T-helper 17 cell (primary cell): ENCODE results near the gene VDR. TPM values are rescaled to one million over a fixed set of nuclear protein-coding genes. Genes with fewer than 3 reads are reported as not detected.

Experiments used
- ATAC-seq: fragments of 150-1000 bp; cut with Tn5 transposase; 2 replicates; pipeline ENCODE4 v1.10.0; 2021; ENCODE audit warnings: mild to moderate bottlenecking, moderate library complexity
- DNase-seq, 3 donors: peaks; one replicate each; pipeline versions ENCODE4 v3.0.0 to v3.0.0-alpha.2; 2020 to 2021
- H3K9me3 ChIP-seq: one replicate; pipeline ENCODE4 v1.7.0; 2013; ENCODE audit warnings: low read length, mild to moderate bottlenecking; ENCODE audit not compliant: control insufficient read depth, poor library complexity, severe bottlenecking
- H3K27ac Mint-ChIP-seq: one replicate; pipeline ENCODE4 v1.8.0; 2022; ENCODE audit warnings: mild to moderate bottlenecking, moderate library complexity, mixed read lengths
- H3K27me3 Mint-ChIP-seq: one replicate; pipeline ENCODE4 v1.8.0; 2022; ENCODE audit warnings: mixed read lengths
- H3K36me3 Mint-ChIP-seq: one replicate; pipeline ENCODE4 v1.8.0; 2022; ENCODE audit warnings: low read depth, mixed read lengths
- H3K4me1 Mint-ChIP-seq: one replicate; pipeline ENCODE4 v1.8.0; 2022; ENCODE audit warnings: mild to moderate bottlenecking, mixed read lengths
- H3K4me3 Mint-ChIP-seq: one replicate; pipeline ENCODE4 v1.8.0; 2022; ENCODE audit warnings: mild to moderate bottlenecking, moderate library complexity, mixed read lengths
- total RNA-seq, 4 donors: library from RNA in 2 of 4; stranded (reverse) in 2 of 4; gene quantifications; one replicate each; pipeline ENCODE4 v1.2.3 and lab custom pipeline; 2022 to 2026

The VDR gene
- total RNA-seq, 2 donors from 2014 or later, result 1.8 to 4.5 TPM

DNA sequence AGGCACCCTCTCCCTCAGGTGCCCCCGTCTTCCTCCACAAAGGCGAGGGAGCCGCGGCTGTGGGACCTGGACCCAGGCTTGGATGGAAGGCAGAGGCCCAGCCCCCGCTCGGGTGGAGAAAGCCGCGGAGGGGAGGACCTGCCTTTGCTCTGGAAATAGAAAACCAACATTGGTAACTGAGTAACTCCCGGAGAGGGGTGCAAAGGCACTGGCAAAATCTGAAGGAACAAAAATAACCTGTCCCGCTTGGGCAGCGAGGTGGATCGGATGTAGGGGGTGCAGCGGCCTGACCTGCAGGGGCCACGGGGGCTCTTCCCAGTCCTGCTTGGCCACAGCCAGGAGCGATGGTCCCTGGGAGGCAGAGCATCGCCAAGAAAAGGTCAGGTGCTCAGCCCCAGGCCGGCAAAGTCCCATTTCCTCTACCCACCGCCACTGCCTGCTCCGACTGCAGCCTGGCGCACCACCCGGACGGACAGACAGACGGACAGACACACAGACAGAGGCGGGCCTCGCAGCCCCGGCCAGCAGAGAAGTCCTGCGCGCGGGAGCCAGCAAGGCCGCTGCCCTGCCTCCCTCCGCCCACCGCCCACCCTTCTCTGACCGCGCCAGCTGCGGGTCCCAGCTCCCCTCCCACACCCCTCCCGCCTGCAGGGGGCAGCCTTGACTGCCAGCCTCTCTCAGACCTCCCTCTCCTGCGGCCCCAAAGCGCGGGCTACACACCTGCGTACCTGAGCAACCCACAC is 37.2 kb upstream of the VDR start:
- H3K9me3 ChIP-seq, result no peaks in the 10 kb centered on the region
- H3K27ac Mint-ChIP-seq, result no peak overlapping the region
- peaks cover 25% of the 10 kb centered on the region for H3K27me3 Mint-ChIP-seq
- H3K4me3 Mint-ChIP-seq, result no peak overlapping the region
- DNase-seq (peak in 2 of 3 donors; percentile 32 to 41), ATAC-seq (no peak)
- peaks cover 6% of the 10 kb centered on the region for H3K36me3 Mint-ChIP-seq
- peaks cover 9% of the 10 kb centered on the region for H3K4me1 Mint-ChIP-seq

- Mint-ChIP-seq H3K36me3 (peaks cover 6% of the 10 kb centered on the region), H3K27ac (no peak overlapping the region), H3K4me3 (no peak overlapping the region), H3K27me3 (peaks cover 25% of the 10 kb centered on the region), H3K4me1 (peaks cover 9% of the 10 kb centered on the region)
- no peaks in the 10 kb centered on the region for H3K9me3 ChIP-seq
- ATAC-seq, result no peak
- no peak for DNase-seq
These were observed 36.6 kb upstream of the VDR start for GRCh38 chr12:47941475-47941780.

GRCh38 chr12:47940773-47941474 is 36.1 kb upstream of the VDR start:
- H3K9me3 ChIP-seq, result no peaks in the 10 kb centered on the region
- Mint-ChIP-seq H3K4me1 (peaks cover 9% of the 10 kb centered on the region), H3K27ac (no peak overlapping the region), H3K36me3 (peaks cover 6% of the 10 kb centered on the region), H3K27me3 (peaks cover 25% of the 10 kb centered on the region), H3K4me3 (no peak overlapping the region)
- no peak for DNase-seq
- ATAC-seq, result no peak

DNA sequence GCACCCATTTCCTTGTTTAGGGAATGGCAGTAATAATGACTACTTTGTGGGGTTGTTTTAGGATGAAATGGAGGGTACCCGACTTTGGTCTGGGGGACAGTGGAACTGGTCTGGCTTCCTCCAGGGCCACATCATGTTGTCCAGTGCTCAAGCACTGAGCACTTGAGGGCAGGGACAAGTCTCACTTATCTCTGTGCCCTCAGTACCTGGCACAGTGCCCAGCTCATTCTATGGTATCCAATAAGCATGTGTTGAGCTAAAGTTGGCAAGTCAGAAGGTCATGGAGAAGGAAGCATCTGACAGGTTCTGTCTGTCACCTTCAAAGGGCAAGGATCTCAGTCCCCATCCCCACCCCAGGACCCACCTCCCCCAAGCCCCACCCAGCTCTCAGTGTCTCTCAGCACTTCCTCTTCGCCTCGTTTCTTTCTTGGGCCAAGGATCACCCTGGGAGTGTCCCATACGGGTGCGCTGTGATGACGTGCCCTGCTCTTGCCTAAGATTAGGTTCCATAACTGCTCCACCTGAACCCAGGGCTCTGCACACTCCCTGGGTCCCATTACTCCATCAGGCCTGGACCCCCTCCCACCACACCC is 34.3 kb upstream of the VDR start:
- DNase-seq (no peak), ATAC-seq (no peak)
- Mint-ChIP-seq H3K4me1 (peaks cover 11% of the 10 kb centered on the region), H3K27ac (no peak overlapping the region), H3K36me3 (peaks cover 6% of the 10 kb centered on the region), H3K27me3 (peaks cover 25% of the 10 kb centered on the region), H3K4me3 (no peak overlapping the region)
- no peaks in the 10 kb centered on the region for H3K9me3 ChIP-seq

GRCh38 chr12:47938594-47938993 is 33.8 kb upstream of the VDR start:
- no peak overlapping the region for H3K4me3 Mint-ChIP-seq

DNA sequence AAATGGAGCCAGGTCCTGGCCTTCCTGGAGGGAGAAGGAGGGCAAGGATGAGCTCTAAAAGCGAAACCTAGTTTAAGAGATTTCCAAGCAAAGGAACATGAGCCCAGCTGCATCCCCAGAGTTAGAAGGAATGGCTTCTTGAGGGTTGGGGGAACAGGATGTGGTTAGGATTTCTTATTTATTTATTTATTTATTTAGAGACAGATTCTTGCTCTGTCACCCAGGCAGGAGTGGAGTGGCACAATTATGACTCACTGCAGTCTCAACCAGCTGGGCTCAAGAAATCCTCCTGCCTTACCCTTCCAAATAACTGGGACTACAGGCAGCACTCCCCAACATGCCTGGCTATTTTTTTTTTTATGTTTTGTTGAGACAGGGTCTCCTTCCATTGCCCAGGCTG is 33.3 kb upstream of the VDR start:
- peaks cover 11% of the 10 kb centered on the region for H3K4me1 Mint-ChIP-seq
- DNase-seq, result no peak

More at GRCh38 chr12:47938594-47938993, 33.8 kb upstream of the VDR start:
- no peak for ATAC-seq
- no peaks in the 10 kb centered on the region for H3K9me3 ChIP-seq
- Mint-ChIP-seq H3K36me3 (peaks cover 6% of the 10 kb centered on the region), H3K4me1 (peaks cover 11% of the 10 kb centered on the region), H3K27ac (no peak overlapping the region), H3K27me3 (peaks cover 23% of the 10 kb centered on the region)
- DNase-seq, result no peak

GRCh38 chr12:47935184-47935583 is 30.4 kb upstream of the VDR start:
- H3K9me3 ChIP-seq, result no peaks in the 10 kb centered on the region
- peaks cover 9% of the 10 kb centered on the region for H3K36me3 Mint-ChIP-seq
- peaks cover 16% of the 10 kb centered on the region for H3K27me3 Mint-ChIP-seq
- H3K27ac Mint-ChIP-seq, result no peak overlapping the region
- DNase-seq, result no peak
- ATAC-seq, result no peak
- no peak overlapping the region for H3K4me3 Mint-ChIP-seq
- peaks cover 7% of the 10 kb centered on the region for H3K4me1 Mint-ChIP-seq

More for the DNA sequence above, 33.3 kb upstream of the VDR start:
- peaks cover 6% of the 10 kb centered on the region for H3K36me3 Mint-ChIP-seq
- ATAC-seq, result no peak
- no peaks in the 10 kb centered on the region for H3K9me3 ChIP-seq
- no peak overlapping the region for H3K4me3 Mint-ChIP-seq
- peaks cover 18% of the 10 kb centered on the region for H3K27me3 Mint-ChIP-seq
- H3K27ac Mint-ChIP-seq, result no peak overlapping the region

- ATAC-seq, result no peak
- H3K27ac Mint-ChIP-seq, result no peak overlapping the region
These were observed 26.4 kb upstream of the VDR start for GRCh38 chr12:47931187-47931586.

DNA sequence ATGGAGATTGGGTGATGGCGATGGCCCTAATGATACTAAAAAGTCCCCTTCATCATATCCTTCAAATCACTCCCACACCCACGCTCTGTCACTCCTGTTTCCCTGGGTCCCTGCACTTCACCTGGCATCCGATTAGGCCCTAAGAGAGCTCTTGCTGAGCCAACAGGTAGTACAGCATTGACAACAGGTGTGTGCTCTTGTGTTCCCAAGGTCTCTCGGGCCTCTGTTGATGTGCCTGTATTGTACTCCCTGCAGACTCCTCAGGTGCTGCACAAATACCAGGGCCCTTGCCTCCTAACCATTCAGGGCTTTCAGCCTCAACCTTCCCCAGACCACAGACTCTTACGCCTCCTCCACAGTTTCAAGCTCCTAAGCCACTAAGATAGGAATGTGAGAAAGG is 25.8 kb upstream of the VDR start:
- peaks cover 2% of the 10 kb centered on the region for H3K4me1 Mint-ChIP-seq
- peaks cover 16% of the 10 kb centered on the region for H3K27me3 Mint-ChIP-seq
- ATAC-seq (no peak), DNase-seq (no peak)
- H3K9me3 ChIP-seq, result no peaks in the 10 kb centered on the region
- no peak overlapping the region for H3K27ac Mint-ChIP-seq
- H3K36me3 Mint-ChIP-seq, result peaks cover 7% of the 10 kb centered on the region
- no peak overlapping the region for H3K4me3 Mint-ChIP-seq

More at GRCh38 chr12:47931187-47931586, 26.4 kb upstream of the VDR start:
- H3K9me3 ChIP-seq, result no peaks in the 10 kb centered on the region
- peaks cover 7% of the 10 kb centered on the region for H3K36me3 Mint-ChIP-seq
- no peak for DNase-seq
- peaks cover 2% of the 10 kb centered on the region for H3K4me1 Mint-ChIP-seq
- no peak overlapping the region for H3K4me3 Mint-ChIP-seq
- H3K27me3 Mint-ChIP-seq, result peaks cover 16% of the 10 kb centered on the region

- Mint-ChIP-seq H3K4me1 (no peaks in the 10 kb centered on the region), H3K27me3 (peaks cover 40% of the 10 kb centered on the region), H3K27ac (no peak overlapping the region), H3K4me3 (no peak overlapping the region), H3K36me3 (peaks cover 7% of the 10 kb centered on the region)
- H3K9me3 ChIP-seq, result no peaks in the 10 kb centered on the region
- ATAC-seq (no peak), DNase-seq (no peak)
These were observed 22.6 kb upstream of the VDR start for GRCh38 chr12:47927346-47927745.

- no peaks in the 10 kb centered on the region for H3K9me3 ChIP-seq
- H3K4me3 Mint-ChIP-seq, result no peak overlapping the region
- DNase-seq, result no peak
- no peaks in the 10 kb centered on the region for H3K36me3 Mint-ChIP-seq
- H3K27ac Mint-ChIP-seq, result no peak overlapping the region
- no peak for ATAC-seq
- no peaks in the 10 kb centered on the region for H3K4me1 Mint-ChIP-seq
- peaks cover 30% of the 10 kb centered on the region for H3K27me3 Mint-ChIP-seq
These were observed 17.1 kb upstream of the VDR start for GRCh38 chr12:47921907-47922306.

- Mint-ChIP-seq H3K4me1 (no peaks in the 10 kb centered on the region), H3K36me3 (no peaks in the 10 kb centered on the region), H3K27ac (no peak overlapping the region), H3K4me3 (no peak overlapping the region), H3K27me3 (peaks cover 30% of the 10 kb centered on the region)
- H3K9me3 ChIP-seq, result no peaks in the 10 kb centered on the region
- no peak for ATAC-seq
- DNase-seq, result no peak
These were observed 16.1 kb upstream of the VDR start for GRCh38 chr12:47920913-47921312.

GRCh38 chr12:47913081-47913480 is 8.3 kb upstream of the VDR start:
- DNase-seq, result no peak
- no peak for ATAC-seq
- Mint-ChIP-seq H3K4me3 (no peak overlapping the region), H3K27ac (no peak overlapping the region), H3K36me3 (no peaks in the 10 kb centered on the region), H3K27me3 (peaks cover 5% of the 10 kb centered on the region), H3K4me1 (no peaks in the 10 kb centered on the region)
- H3K9me3 ChIP-seq, result no peaks in the 10 kb centered on the region
